ENCODE measurements around the gene F2RL3.

F2RL3 gene

GRCh38 chr19:16875584-16876555 is 12.9 kb upstream of the F2RL3 start:
- no peak for DNase-seq

GRCh38 chr19:16876904-16877361 is 11.9 kb upstream of the F2RL3 start:
- DNase-seq = no peak

GRCh38 chr19:16877581-16877980 is 11.2 kb upstream of the F2RL3 start:
- no peak for DNase-seq

- no peak for DNase-seq
These were observed 10.4 kb upstream of the F2RL3 start for GRCh38 chr19:16878181-16878965.

GRCh38 chr19:16880884-16881554 is 7.8 kb upstream of the F2RL3 start:
- no peak for DNase-seq

GRCh38 chr19:16882146-16882545 is 6.7 kb upstream of the F2RL3 start:
- no peak for DNase-seq

- DNase-seq = no peak
These were observed 5.3 kb upstream of the F2RL3 start for GRCh38 chr19:16883522-16883921.

- DNase-seq = no peak
These were observed 3.6 kb upstream of the F2RL3 start for GRCh38 chr19:16885166-16885565.

GRCh38 chr19:16886305-16886880 is 2.4 kb upstream of the F2RL3 start:
- no peak for DNase-seq

GRCh38 chr19:16887353-16888265 is 1.2 kb upstream of the F2RL3 start:
- no peak for DNase-seq

- no peak for DNase-seq
These were observed 625 bp downstream of the F2RL3 start for GRCh38 chr19:16889366-16889882.

- DNase-seq = no peak
These were observed 1.2 kb downstream of the F2RL3 start for GRCh38 chr19:16889883-16890460.

GRCh38 chr19:16890461-16891184 is 1.8 kb downstream of the F2RL3 start:
- DNase-seq = no peak

GRCh38 chr19:16891696-16892382 is 3.0 kb downstream of the F2RL3 start:
- no peak for DNase-seq

GRCh38 chr19:16892436-16892835 is 3.6 kb downstream of the F2RL3 start:
- DNase-seq = no peak

GRCh38 chr19:16892868-16893685 is 4.3 kb downstream of the F2RL3 start:
- no peak for DNase-seq

- no peak for DNase-seq
These were observed 4.8 kb downstream of the F2RL3 start for GRCh38 chr19:16893686-16893989.

- no peak for DNase-seq
These were observed 5.3 kb downstream of the F2RL3 start for GRCh38 chr19:16894080-16894479.

All from NCI-H524 treated with DMSO at 0.1 percent for 48 hours (cell line).